K562 (cell line): Measurements from ENCODE around the gene CMTM5. TPM values are rescaled to one million over a fixed set of nuclear protein-coding genes. Genes with fewer than 3 reads are reported as not detected.
A peak's percentile ranks its signal among the peaks of the same experiment; 100 is the strongest.

Experiments used
- CBFA2T2 ChIP-seq: fragments of 450-650 bp; conservative IDR thresholded peaks from 2 replicates; pipeline ENCODE4 v1.6.1; 2017; ENCODE audit warnings: mild to moderate bottlenecking
- CC2D1A ChIP-seq: fragments of 450-650 bp; IDR thresholded peaks from 2 replicates; pipeline ENCODE4 v1.6.1; 2017; ENCODE audit warnings: mild to moderate bottlenecking
- MAZ ChIP-seq, 2 experiments: fragments of 450-650 bp in 1 of 2; sonication (generic) in 1 of 2; formaldehyde crosslinking; IDR thresholded peaks in 1 of 2; conservative IDR thresholded peaks in 1 of 2; 2 replicates each; pipeline versions ENCODE4 v1.4.0 to v1.5.0; 2020; ENCODE audit warnings: mild to moderate bottlenecking in 1 of 2, missing genetic modification reagents in 1 of 2
- NR2C2 ChIP-seq, 2 experiments: fragments of 200-800 bp in 1 of 2; sonication (Bioruptor generic) in 1 of 2; sonication (generic) in 1 of 2; formaldehyde crosslinking in 1 of 2; IDR thresholded peaks; 2 replicates each; pipeline versions ENCODE4 v1.6.1 to v1.8.0; 2016 to 2022; ENCODE audit warnings: mild to moderate bottlenecking in 1 of 2, missing compliant biosample characterization in 1 of 2, missing genetic modification characterization in 1 of 2, missing genetic modification reagents in 1 of 2
- STAG1 ChIP-seq: sonication (generic); formaldehyde crosslinking; IDR thresholded peaks from 2 replicates; pipeline ENCODE4 v1.5.0; 2020; ENCODE audit warnings: missing genetic modification reagents, borderline replicate concordance
- polyA plus RNA-seq, 8 experiments: library from polyadenylated mRNA; depleted of rRNA in 4 of 8; stranded (reverse) in 5 of 8; unstranded in 3 of 8; fragments of >200 nt; fragmentation: Nextera tagmentation in 2 of 8; fragmentation: Illumina TruSeq in 1 of 8; extraction: Ambion mirVana in 2 of 8; extraction: Trizol in 1 of 8; gene quantifications; 2 replicates each; pipeline versions ENCODE4 v1.2.1 to v1.2.3, GENCODE V29; 2011 to 2014; ENCODE audit warnings: inconsistent platforms in 1 of 8, missing spikeins in 1 of 8
- total RNA-seq, 7 experiments: library from RNA; depleted of rRNA in 6 of 7; stranded (reverse); fragments of >200 nt in 6 of 7; fragmentation: Illumina TruSeq in 2 of 7; extraction: Trizol in 2 of 7; gene quantifications; 2 replicates each; pipeline versions ENCODE4 v1.2.1 to v1.2.3, GENCODE V29; 2011 to 2021; ENCODE audit warnings: low replicate concordance in 1 of 7
- TF ChIP-seq, protein P1 (sequence below): fragments of 450-650 bp; IDR thresholded peaks from 2 replicates; pipeline ENCODE4 v1.6.1; 2016; ENCODE audit warnings: antibody characterized with exemption
- TF ChIP-seq, protein P2 (sequence below): sonication (generic); formaldehyde crosslinking; IDR thresholded peaks from 2 replicates; pipeline ENCODE4 v1.5.0; 2020; ENCODE audit warnings: missing genetic modification reagents
- TF ChIP-seq, protein P3 (sequence below), 2 experiments: fragments of 450-650 bp in 1 of 2; sonication (generic) in 1 of 2; formaldehyde crosslinking in 1 of 2; IDR thresholded peaks; 2 replicates each; pipeline versions ENCODE4 v1.7.1 to v1.9.0; 2016 to 2022; ENCODE audit warnings: inconsistent platforms in 1 of 2, mild to moderate bottlenecking in 1 of 2, missing genetic modification reagents in 1 of 2
- TF ChIP-seq, protein P4 (sequence below): sonication (generic); formaldehyde crosslinking; IDR thresholded peaks from 2 replicates; pipeline ENCODE4 v1.8.0; 2022; ENCODE audit warnings: missing genetic modification reagents, mild to moderate bottlenecking, moderate library complexity, borderline replicate concordance
- TF ChIP-seq, protein P5 (sequence below), 3 experiments: IDR thresholded peaks in 2 of 3; conservative IDR thresholded peaks in 1 of 3; 2 replicates each; pipeline ENCODE4 v1.5.1; 2011 to 2012; ENCODE audit warnings: low read length in 3 of 3, mild to moderate bottlenecking in 3 of 3, control low read depth in 2 of 3, improper control_type of control experiment in 1 of 3, inconsistent platforms in 1 of 3, low read depth in 1 of 3, mixed read lengths in 1 of 3, moderate library complexity in 1 of 3; ENCODE audit not compliant: insufficient read depth in 2 of 3

The CMTM5 gene
- total and polyA plus RNA-seq, 9 of the 15 experiments (the other 6 are each of a cell fraction or from before 2014, with no cell fraction given): 0.21 TPM; not detected in 8

DNA sequence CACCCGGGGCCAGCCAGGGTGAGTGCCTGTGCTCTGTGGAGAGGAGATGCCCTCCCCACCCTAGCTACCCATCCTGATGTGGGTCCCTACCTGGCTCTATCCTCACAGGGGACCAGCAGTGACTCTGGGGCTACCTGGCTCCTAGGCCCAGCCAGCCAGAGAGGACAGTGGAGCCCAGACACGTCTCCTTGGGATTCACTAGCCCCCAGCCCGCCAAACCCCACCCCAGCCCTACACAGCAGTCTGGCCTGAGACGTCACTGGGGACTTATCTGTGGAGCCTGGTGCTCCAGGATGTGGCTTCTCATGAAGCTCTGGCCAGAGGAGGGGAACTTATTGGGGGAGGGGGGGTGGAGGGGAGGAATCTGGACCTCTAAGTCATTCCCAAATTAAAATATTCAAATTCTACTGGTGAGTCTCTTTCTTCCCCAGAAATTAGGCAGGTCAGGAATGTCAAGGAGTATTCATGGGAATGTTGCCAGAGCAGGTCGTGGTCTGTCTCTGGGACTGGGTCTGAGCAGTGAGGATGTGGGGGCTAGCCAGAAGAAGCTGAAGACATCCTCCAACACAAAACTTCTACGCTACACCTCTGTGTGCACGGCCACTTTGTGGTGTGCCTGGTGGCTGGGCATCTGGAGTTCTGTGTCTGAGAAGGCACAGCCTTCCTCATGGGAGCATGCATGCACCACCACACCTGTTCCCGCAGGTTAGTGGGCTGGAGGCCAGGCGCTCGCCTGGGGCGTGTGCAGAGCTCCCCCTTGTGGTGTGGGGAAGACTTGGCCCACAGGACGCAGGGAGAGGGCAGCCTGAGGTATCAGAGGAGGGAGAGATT lies 2.7 kb downstream of the CMTM5 start (continued):
- TF ChIP-seq, protein P1, sequence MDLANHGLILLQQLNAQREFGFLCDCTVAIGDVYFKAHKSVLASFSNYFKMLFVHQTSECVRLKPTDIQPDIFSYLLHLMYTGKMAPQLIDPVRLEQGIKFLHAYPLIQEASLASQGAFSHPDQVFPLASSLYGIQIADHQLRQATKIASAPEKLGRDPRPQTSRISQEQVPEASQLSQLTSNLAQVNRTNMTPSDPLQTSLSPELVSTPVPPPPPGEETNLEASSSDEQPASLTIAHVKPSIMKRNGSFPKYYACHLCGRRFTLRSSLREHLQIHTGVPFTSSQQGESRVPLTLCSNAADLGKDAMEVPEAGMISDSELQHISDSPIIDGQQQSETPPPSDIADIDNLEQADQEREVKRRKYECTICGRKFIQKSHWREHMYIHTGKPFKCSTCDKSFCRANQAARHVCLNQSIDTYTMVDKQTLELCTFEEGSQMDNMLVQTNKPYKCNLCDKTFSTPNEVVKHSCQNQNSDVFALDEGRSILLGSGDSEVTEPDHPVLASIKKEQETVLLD: no peak
- no peak for TF ChIP-seq CBFA2T2
- TF ChIP-seq, protein P2, sequence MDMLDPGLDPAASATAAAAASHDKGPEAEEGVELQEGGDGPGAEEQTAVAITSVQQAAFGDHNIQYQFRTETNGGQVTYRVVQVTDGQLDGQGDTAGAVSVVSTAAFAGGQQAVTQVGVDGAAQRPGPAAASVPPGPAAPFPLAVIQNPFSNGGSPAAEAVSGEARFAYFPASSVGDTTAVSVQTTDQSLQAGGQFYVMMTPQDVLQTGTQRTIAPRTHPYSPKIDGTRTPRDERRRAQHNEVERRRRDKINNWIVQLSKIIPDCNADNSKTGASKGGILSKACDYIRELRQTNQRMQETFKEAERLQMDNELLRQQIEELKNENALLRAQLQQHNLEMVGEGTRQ (CRISPR knock-in tag): no peak
- TF ChIP-seq STAG1 (CRISPR knock-in tag): peak; percentile 85; the same call in 1 of the 2 replicates
- TF ChIP-seq, protein P3, sequence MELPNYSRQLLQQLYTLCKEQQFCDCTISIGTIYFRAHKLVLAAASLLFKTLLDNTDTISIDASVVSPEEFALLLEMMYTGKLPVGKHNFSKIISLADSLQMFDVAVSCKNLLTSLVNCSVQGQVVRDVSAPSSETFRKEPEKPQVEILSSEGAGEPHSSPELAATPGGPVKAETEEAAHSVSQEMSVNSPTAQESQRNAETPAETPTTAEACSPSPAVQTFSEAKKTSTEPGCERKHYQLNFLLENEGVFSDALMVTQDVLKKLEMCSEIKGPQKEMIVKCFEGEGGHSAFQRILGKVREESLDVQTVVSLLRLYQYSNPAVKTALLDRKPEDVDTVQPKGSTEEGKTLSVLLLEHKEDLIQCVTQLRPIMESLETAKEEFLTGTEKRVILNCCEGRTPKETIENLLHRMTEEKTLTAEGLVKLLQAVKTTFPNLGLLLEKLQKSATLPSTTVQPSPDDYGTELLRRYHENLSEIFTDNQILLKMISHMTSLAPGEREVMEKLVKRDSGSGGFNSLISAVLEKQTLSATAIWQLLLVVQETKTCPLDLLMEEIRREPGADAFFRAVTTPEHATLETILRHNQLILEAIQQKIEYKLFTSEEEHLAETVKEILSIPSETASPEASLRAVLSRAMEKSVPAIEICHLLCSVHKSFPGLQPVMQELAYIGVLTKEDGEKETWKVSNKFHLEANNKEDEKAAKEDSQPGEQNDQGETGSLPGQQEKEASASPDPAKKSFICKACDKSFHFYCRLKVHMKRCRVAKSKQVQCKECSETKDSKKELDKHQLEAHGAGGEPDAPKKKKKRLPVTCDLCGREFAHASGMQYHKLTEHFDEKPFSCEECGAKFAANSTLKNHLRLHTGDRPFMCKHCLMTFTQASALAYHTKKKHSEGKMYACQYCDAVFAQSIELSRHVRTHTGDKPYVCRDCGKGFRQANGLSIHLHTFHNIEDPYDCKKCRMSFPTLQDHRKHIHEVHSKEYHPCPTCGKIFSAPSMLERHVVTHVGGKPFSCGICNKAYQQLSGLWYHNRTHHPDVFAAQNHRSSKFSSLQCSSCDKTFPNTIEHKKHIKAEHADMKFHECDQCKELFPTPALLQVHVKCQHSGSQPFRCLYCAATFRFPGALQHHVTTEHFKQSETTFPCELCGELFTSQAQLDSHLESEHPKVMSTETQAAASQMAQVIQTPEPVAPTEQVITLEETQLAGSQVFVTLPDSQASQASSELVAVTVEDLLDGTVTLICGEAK (IDR thresholded peaks at IDR 0.05): no peak
- TF ChIP-seq, protein P3 (CRISPR knock-in tag; IDR thresholded peaks at IDR 0.05): no peak
- TF ChIP-seq, protein P4, sequence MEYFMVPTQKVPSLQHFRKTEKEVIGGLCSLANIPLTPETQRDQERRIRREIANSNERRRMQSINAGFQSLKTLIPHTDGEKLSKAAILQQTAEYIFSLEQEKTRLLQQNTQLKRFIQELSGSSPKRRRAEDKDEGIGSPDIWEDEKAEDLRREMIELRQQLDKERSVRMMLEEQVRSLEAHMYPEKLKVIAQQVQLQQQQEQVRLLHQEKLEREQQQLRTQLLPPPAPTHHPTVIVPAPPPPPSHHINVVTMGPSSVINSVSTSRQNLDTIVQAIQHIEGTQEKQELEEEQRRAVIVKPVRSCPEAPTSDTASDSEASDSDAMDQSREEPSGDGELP (CRISPR knock-in tag): peak; percentile 59; the same call in 1 of the 2 replicates
- TF ChIP-seq, protein P5, sequence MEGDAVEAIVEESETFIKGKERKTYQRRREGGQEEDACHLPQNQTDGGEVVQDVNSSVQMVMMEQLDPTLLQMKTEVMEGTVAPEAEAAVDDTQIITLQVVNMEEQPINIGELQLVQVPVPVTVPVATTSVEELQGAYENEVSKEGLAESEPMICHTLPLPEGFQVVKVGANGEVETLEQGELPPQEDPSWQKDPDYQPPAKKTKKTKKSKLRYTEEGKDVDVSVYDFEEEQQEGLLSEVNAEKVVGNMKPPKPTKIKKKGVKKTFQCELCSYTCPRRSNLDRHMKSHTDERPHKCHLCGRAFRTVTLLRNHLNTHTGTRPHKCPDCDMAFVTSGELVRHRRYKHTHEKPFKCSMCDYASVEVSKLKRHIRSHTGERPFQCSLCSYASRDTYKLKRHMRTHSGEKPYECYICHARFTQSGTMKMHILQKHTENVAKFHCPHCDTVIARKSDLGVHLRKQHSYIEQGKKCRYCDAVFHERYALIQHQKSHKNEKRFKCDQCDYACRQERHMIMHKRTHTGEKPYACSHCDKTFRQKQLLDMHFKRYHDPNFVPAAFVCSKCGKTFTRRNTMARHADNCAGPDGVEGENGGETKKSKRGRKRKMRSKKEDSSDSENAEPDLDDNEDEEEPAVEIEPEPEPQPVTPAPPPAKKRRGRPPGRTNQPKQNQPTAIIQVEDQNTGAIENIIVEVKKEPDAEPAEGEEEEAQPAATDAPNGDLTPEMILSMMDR (IDR thresholded peaks at IDR 0.05 in 2 of 3, conservative IDR thresholded peaks at IDR 0.05 in 1 of 3; ENCODE audit: insufficient read depth in 2 of 3, low read depth in 1 of 3, low read length in 3 of 3): peak; percentile 86 to 93 (median 89)
- TF ChIP-seq NR2C2 (CRISPR knock-in tag; IDR thresholded peaks at IDR 0.05): no peak
- TF ChIP-seq NR2C2 (tag; IDR thresholded peaks at IDR 0.05): no peak
- TF ChIP-seq CC2D1A: peak; percentile 52; the same call in 1 of the 2 replicates
- 0 out of 4 replicates have a peak, but pooled peaks of 1 of the 2 experiments have one; percentile 18 for TF ChIP-seq MAZ (CRISPR knock-in tag; conservative IDR thresholded peaks at IDR 0.05 in 1 of 2, IDR thresholded peaks at IDR 0.05 in 1 of 2)
